Measurements from ENCODE around the gene ZMYM1.
"Not testable (repeated sequence)": the region's sequence is repeated elsewhere in the genome, so short reads cannot be mapped to it uniquely, and the experiment has no call there.

Gene ZMYM1

GRCh38 chr1:35080171-35080854 lies 1.1 kb downstream of the ZMYM1 start:
- no peak for DNase-seq

- DNase-seq: no peak
Measured at GRCh38 chr1:35085421-35085820, 6.2 kb downstream of the ZMYM1 start.

GRCh38 chr1:35097224-35097623 lies 18.0 kb downstream of the ZMYM1 start:
- DNase-seq: no peak

- DNase-seq: no peak
Measured at GRCh38 chr1:35111106-35111505, 31.9 kb downstream of the ZMYM1 start.

GRCh38 chr1:35112668-35113067 lies 33.5 kb downstream of the ZMYM1 start:
- no peak for DNase-seq

- no peak for DNase-seq
Measured at GRCh38 chr1:35115459-35116383, 36.5 kb downstream of the ZMYM1 start.

GRCh38 chr1:35120458-35121133 lies 41.4 kb downstream of the ZMYM1 start:
- DNase-seq: peak; percentile 16

- DNase-seq: no peak
Measured at GRCh38 chr1:35122311-35122710, 43.1 kb downstream of the ZMYM1 start.

GRCh38 chr1:35126546-35126945 lies 47.4 kb downstream of the ZMYM1 start:
- DNase-seq: no peak

GRCh38 chr1:35129080-35129479 lies 49.9 kb downstream of the ZMYM1 start:
- DNase-seq: no peak

- DNase-seq: no peak
Measured at GRCh38 chr1:35136780-35137179, 57.6 kb downstream of the ZMYM1 start.

GRCh38 chr1:35137590-35137989 lies 58.4 kb downstream of the ZMYM1 start:
- DNase-seq: not testable (repeated sequence)

GRCh38 chr1:35142294-35142693 lies 63.1 kb downstream of the ZMYM1 start:
- not testable (repeated sequence) for DNase-seq

- DNase-seq: not testable (repeated sequence)
Measured at GRCh38 chr1:35142728-35143127, 63.5 kb downstream of the ZMYM1 start.

GRCh38 chr1:35143737-35144508 lies 64.7 kb downstream of the ZMYM1 start:
- DNase-seq: no peak

- not testable (repeated sequence) for DNase-seq
Measured at GRCh38 chr1:35145892-35146549, 66.8 kb downstream of the ZMYM1 start.

GRCh38 chr1:35151220-35151619 lies 72.0 kb downstream of the ZMYM1 start:
- DNase-seq: no peak

GRCh38 chr1:35164893-35165292 lies 85.7 kb downstream of the ZMYM1 start:
- DNase-seq: no peak

Data from activated CD8-positive, alpha-beta memory T cell treated with anti-CD3 and anti-CD28 coated beads, Interleukin-2, amount 50 U/mL, for 4 hours (primary cell).